Measurements from ENCODE around the gene COQ4.

- TF ChIP-seq CTCF (IDR thresholded peaks at IDR 0.05) (no peak), ZFX (IDR thresholded peaks at IDR 0.05; ENCODE audit: borderline replicate concordance) (no peak)
Measured at GRCh38 chr9:128293091-128293490, 29.5 kb upstream of the COQ4 start.
